ENCODE results near the gene CSNK2A1.
"Not testable (repeated sequence)": the region's sequence is repeated elsewhere in the genome, so short reads cannot be mapped to it uniquely, and the experiment has no call there.

CSNK2A1 gene

DNA sequence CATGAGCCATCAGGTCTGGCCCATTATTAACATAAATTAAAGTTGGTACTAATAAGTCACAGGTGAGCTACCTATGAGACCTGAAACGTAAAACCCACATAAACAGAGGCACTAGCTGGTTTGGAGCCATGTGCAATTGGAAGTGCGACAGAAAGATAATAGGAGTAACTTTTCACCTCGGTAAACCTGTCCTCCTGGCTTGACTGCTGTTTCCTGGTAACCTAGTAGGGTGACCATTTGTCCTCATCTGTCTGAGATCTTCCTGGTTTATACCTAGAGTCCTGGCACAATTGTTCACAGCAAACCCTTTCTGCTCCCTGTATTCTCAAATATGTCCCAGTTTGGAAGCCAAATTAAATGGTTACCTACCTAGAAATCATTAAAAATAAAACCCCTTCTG, 88.6 kb downstream of the CSNK2A1 start:
- Mint-ChIP-seq H3K36me3 (ENCODE audit: low read depth) (no peaks in the 10 kb centered on the region), H3K27me3 (ENCODE audit: low read depth) (no peaks in the 10 kb centered on the region), H3K27ac (no peak overlapping the region), H3K4me1 (ENCODE audit: low read depth) (peaks cover 22% of the 10 kb centered on the region), H3K9me3 (no peaks in the 10 kb centered on the region), H3K4me3 (no peak overlapping the region)

DNA sequence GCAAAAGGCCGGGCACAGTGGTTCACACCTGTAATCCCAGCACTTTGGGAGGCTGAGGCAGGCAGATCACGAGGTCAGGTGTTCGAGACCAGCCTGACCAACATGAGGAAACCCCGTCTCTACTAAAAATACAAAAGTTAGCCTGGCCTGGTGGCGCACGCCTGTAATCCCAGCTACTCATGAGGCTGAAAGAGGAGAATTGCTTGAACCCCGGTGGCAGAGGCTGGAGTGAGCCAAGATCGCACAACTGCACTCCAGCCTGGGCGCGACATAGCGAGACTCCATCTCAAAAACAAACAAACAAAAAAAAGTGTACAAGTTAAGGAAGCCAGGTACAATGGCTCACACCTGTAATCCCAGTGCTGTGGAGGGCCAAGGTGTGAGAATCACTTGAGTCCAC, 91.6 kb downstream of the CSNK2A1 start:
- H3K9me3 Mint-ChIP-seq; H3K36me3 Mint-ChIP-seq (ENCODE audit: low read depth); H3K4me3 Mint-ChIP-seq; H3K27me3 Mint-ChIP-seq (ENCODE audit: low read depth); H3K27ac Mint-ChIP-seq: not testable (repeated sequence)
- H3K4me1 Mint-ChIP-seq (ENCODE audit: low read depth) = peaks cover 11% of the 10 kb centered on the region

DNA sequence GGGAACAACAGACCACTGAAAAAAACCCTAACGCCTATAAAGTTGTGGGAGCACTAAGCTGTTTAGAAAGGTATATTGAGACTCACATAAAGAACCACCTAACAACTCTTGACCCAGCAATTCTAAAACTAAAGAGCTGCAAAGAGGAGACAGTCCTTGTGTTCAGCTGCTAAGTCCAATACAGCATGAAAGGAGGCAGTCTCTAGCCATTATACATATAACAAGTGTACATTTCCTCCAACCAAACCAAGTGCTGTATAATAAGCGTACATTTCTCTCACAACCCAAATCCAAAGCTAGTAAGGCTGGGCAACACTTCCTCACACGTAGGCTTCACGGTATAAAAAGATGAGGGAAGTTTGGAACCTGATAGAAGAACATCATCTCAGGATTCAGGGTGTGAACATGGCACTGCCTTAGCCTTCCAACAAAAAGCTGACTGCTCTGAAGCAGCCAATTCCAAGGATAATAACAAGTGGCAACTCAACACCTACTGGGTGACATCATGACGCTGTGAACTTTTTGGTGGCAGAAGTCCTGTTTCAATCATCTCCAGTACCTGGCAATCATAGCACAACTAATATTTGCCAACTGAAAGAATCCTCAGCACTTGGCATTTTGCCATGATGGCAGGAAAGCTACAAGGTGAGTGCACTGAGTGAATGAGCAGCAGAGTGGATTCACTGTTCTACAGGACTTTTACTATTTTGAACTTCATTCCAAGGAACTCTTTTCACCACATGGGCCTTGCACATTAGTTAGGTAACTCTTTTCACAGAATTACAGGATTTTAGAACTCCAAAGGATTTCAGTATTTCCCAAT, 97.9 kb downstream of the CSNK2A1 start:
- H3K36me3 Mint-ChIP-seq (ENCODE audit: low read depth) = peaks cover 38% of the 10 kb centered on the region
- no peak overlapping the region for H3K27ac Mint-ChIP-seq
- no peaks in the 10 kb centered on the region for H3K9me3 Mint-ChIP-seq

DNA sequence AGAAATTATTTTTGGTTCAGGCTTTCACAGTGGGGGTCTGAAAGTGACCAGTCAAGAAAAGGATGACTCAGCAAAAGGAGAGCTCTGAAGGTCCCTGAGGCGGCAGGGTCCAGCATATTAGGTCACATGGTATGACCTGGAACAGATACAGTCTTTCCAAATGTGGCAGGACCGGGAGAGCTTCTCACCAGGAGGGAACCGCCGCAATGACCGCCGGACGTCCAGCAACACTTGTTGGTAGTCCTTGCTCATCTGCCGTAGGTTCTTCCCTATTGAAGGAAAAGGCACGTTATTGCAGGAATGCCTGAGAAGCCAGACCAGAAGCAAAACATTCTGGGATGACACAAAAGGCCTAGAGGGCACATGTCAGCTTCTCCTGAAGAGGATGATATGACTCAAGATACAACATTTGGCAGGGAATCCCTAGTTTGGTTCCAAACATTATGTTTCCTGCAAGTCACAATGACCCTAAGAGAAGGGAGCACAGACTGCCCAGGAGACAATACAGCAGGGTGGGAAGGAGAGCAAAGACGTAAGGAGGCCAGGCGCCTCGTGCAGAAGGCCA, 98.6 kb downstream of the CSNK2A1 start:
- peaks cover 44% of the 10 kb centered on the region for H3K36me3 Mint-ChIP-seq (ENCODE audit: low read depth)
- H3K4me3 Mint-ChIP-seq = no peak overlapping the region
- H3K9me3 Mint-ChIP-seq = no peaks in the 10 kb centered on the region
- H3K27me3 Mint-ChIP-seq (ENCODE audit: low read depth) = no peaks in the 10 kb centered on the region
- H3K27ac Mint-ChIP-seq = no peak overlapping the region
- peaks cover 17% of the 10 kb centered on the region for H3K4me1 Mint-ChIP-seq (ENCODE audit: low read depth)

More for the DNA sequence above, 97.9 kb downstream of the CSNK2A1 start:
- Mint-ChIP-seq H3K27me3 (ENCODE audit: low read depth) (no peaks in the 10 kb centered on the region), H3K4me1 (ENCODE audit: low read depth) (peaks cover 19% of the 10 kb centered on the region), H3K4me3 (no peak overlapping the region)

DNA sequence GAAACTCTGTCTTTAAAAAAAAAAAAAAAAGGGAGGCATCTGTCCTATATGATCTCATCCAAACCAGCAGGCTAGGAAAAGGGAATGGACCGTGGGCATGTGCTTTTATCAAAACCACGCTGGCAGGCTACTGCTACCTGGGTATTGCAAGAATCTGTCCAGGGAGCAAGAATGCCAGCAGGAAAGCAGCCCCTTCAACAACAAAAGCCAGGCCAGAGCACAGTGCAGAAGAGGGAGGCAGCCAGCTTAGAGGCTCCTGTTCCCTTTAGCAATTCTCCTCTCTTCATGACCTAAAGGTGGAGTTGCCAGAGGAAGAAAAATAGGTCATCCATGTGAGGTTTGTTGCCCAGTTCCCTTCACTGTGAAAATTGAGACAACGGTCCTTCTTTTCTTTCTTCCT, 99.5 kb downstream of the CSNK2A1 start:
- Mint-ChIP-seq H3K36me3 (ENCODE audit: low read depth) (peaks cover 52% of the 10 kb centered on the region), H3K27ac (no peak overlapping the region), H3K27me3 (ENCODE audit: low read depth) (no peaks in the 10 kb centered on the region), H3K9me3 (no peaks in the 10 kb centered on the region), H3K4me1 (ENCODE audit: low read depth) (peaks cover 21% of the 10 kb centered on the region), H3K4me3 (no peak overlapping the region)

DNA sequence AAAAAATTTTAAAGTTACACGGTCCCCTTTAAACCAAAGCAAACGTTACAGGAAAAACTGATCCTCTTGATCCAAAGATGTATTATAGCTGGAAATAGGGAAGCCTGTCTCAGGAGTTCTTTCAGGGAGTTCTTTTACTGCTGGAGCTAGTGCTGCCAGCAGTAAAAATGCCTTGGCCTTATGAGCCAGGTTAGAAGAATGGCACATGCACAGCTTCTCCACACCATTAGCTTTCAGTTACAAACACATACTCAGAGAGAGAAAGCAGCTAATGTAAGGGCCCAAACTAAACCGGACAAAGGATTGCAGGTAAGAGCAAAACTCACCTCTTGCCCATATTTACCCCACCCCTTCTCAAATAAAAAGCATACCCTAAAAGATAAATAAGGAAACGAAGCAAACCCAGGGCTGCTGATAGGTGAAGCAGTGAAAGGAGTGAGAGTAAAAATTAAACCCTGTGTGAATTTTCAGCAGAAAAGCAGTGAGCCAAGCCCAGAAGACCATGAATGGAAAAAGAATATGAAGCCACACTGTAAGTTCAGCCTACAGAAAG, 100.3 kb downstream of the CSNK2A1 start:
- Mint-ChIP-seq H3K4me1 (ENCODE audit: low read depth) (peaks cover 30% of the 10 kb centered on the region), H3K36me3 (ENCODE audit: low read depth) (peaks cover 59% of the 10 kb centered on the region), H3K27me3 (ENCODE audit: low read depth) (no peaks in the 10 kb centered on the region), H3K27ac (no peak overlapping the region), H3K9me3 (no peaks in the 10 kb centered on the region), H3K4me3 (no peak overlapping the region)

DNA sequence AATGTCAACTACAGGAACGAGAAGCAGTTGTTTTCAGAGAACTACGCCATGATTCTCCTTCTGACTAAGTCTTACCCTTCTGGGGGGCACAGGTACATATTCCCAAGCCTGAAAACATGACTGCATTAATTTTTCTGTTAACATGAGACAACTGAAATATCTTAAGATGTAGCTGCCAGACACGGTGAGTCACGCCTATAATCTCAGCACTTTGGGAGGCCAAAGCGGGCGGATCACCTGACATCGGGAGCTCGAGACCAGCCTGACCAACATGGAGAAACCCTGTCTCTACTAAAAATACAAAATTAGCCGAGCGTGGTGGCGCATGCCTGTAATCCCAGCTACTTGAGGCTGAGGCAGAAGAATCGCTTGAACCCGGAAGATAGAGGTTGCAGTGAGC, 103.0 kb downstream of the CSNK2A1 start:
- Mint-ChIP-seq H3K36me3 (ENCODE audit: low read depth) (peaks cover 73% of the 10 kb centered on the region), H3K4me3 (no peak overlapping the region)

DNA sequence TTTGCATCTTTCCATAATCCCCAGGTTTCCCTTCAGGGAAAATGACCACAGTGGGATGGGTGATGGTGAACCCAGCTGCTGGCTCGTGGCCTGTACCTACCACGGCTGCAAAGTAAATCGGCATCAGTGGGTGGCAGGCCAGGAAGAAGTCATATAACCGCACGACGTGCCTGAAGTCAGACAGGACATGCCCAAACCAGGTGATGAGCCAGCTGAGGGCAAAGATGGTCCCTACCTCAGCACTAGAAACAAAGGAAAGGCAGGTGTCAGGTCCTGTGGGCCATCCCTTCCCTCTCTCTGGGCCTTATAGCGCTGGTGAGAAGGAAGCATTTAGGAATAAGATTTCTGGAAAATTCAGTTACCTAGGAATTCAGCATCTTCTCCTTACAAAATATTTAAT, 103.4 kb downstream of the CSNK2A1 start:
- H3K4me3 Mint-ChIP-seq = no peak overlapping the region
- no peak overlapping the region for H3K27ac Mint-ChIP-seq
- H3K9me3 Mint-ChIP-seq = no peaks in the 10 kb centered on the region
- H3K36me3 Mint-ChIP-seq (ENCODE audit: low read depth) = peaks cover 76% of the 10 kb centered on the region
- no peaks in the 10 kb centered on the region for H3K27me3 Mint-ChIP-seq (ENCODE audit: low read depth)
- peaks cover 41% of the 10 kb centered on the region for H3K4me1 Mint-ChIP-seq (ENCODE audit: low read depth)

More for the DNA sequence above, 103.0 kb downstream of the CSNK2A1 start:
- no peak overlapping the region for H3K27ac Mint-ChIP-seq
- H3K27me3 Mint-ChIP-seq (ENCODE audit: low read depth) = no peaks in the 10 kb centered on the region
- H3K4me1 Mint-ChIP-seq (ENCODE audit: low read depth) = peaks cover 42% of the 10 kb centered on the region
- H3K9me3 Mint-ChIP-seq = no peaks in the 10 kb centered on the region

DNA sequence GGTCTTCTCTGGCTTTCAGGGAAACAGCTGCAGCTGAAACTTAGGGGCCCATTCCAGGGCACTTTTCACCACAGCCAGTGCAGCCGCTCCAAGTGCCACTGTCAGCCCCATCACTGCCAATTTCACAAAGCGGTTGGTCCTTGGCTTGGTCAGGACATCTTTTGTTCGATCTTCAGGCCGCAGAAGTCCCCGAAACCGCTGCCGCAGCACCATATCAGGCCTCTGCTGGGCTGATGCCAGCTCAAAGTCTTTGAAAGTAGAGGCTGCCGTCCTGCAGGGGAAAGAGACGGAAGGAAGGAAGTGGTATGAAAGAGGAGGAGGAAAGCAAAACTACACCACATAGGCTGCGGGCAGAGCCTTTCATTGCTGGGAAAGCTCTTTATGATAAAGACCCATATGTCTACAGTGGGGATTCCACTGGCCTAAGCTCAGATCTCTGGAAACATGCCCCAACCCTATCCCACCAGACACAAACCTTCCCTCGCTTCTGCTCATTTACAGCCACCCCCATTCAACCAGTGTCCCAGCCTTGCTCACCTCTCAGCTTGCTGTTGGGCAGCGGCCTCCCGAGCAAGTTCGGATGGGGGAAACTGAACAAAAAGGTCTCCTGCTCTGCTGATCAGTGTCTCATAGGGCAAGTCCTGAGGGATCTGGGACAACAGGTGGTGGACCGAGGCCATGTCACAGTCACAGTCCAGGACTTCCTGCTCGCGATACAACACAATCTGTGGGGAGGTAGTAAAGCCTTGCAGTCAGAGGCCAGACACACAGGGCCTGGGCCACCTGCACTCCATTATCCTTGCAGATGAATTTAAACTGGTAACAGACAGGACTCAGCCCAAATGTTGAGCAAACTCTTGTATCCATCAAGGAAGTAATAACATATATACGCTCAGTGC, 104.8 kb downstream of the CSNK2A1 start:
- peaks cover 76% of the 10 kb centered on the region for H3K36me3 Mint-ChIP-seq (ENCODE audit: low read depth)
- H3K4me3 Mint-ChIP-seq = peak overlapping the region; percentile 80
- no peaks in the 10 kb centered on the region for H3K27me3 Mint-ChIP-seq (ENCODE audit: low read depth)
- peaks cover 52% of the 10 kb centered on the region for H3K4me1 Mint-ChIP-seq (ENCODE audit: low read depth)
- no peaks in the 10 kb centered on the region for H3K9me3 Mint-ChIP-seq
- peak overlapping the region; percentile 88 for H3K27ac Mint-ChIP-seq

DNA sequence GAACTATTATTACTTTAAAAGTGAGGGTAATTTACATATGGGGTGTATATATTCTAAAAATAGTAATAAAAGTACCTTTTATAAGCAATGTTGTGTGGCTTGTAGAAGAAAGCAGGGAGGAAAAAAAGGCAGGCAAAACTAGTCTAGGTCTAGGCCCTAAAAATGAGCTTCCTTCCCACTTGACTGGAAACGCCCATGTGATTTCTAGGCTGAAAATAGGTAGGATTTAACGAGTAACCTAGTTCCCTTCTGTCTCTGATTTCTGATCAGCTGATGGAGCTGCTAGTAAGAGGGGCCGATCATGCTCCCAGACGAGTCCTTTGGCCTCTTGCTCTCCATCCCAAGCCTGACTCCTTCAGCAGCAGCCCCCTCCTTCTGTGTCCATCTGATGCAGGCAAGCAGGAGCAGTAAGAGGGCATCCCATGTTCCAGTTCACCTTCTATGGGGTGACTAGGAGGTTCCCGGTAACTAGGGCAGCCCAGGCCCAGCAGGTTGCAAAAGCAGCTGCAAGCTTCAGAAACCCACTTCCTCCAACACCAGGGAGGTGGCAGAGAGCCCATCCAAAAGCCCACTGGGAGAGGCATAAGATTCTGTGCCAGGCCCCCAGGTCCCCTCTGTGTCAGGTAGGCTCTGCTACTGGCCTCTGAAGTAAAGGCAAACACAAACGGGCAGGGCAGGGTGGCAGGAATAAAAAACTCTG, 105.7 kb downstream of the CSNK2A1 start:
- Mint-ChIP-seq H3K36me3 (ENCODE audit: low read depth) (peaks cover 76% of the 10 kb centered on the region), H3K4me1 (ENCODE audit: low read depth) (peaks cover 59% of the 10 kb centered on the region), H3K9me3 (no peaks in the 10 kb centered on the region), H3K27ac (peak overlapping the region; percentile 88), H3K27me3 (ENCODE audit: low read depth) (no peaks in the 10 kb centered on the region), H3K4me3 (peak overlapping the region; percentile 80)

DNA sequence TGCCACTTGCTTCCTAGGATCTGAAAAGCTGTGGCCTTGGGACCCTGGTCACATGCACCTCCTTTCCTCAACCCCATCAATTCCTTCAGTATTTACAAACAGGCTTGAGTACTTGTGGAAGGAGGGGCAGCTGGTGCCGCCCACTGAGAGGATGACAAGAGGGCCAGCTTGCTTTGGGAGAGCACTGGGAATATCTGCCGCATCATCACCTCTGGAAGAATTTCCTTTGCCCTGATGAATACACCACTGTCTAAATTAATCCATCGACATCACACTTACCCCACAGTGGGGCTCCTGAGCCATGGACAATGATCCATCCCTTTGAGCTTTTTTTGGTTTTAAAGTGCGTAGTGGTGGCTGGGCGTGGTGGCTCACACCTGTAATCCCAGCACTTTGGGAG, 107.1 kb downstream of the CSNK2A1 start:
- Mint-ChIP-seq H3K4me3 (no peak overlapping the region), H3K9me3 (no peaks in the 10 kb centered on the region), H3K27me3 (ENCODE audit: low read depth) (no peaks in the 10 kb centered on the region)

DNA sequence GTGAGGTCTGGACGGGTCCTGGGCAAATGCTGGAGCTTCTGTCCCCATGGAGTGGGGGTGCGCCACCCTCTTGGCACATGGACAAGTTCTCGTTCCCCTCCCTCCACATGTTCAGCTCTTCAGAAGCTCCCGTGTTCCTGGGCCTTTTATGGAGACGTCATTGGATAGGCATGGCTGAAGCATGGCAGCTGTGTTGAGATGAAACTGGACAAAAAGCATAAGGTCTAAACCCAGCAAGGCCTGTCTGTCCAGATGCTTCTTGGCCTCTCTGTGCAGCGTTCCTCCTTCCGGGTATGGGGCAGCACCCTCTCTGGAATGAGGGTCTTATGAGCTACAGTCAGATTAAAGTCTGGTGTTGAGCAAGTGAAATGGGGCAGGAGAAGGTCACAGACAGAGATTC, 108.0 kb downstream of the CSNK2A1 start:
- Mint-ChIP-seq H3K9me3 (no peaks in the 10 kb centered on the region), H3K4me1 (ENCODE audit: low read depth) (peaks cover 60% of the 10 kb centered on the region), H3K36me3 (ENCODE audit: low read depth) (peaks cover 68% of the 10 kb centered on the region), H3K4me3 (no peak overlapping the region), H3K27me3 (ENCODE audit: low read depth) (no peaks in the 10 kb centered on the region), H3K27ac (no peak overlapping the region)

More for the DNA sequence above, 107.1 kb downstream of the CSNK2A1 start:
- H3K27ac Mint-ChIP-seq = no peak overlapping the region
- H3K4me1 Mint-ChIP-seq (ENCODE audit: low read depth) = peaks cover 64% of the 10 kb centered on the region
- H3K36me3 Mint-ChIP-seq (ENCODE audit: low read depth) = peaks cover 72% of the 10 kb centered on the region

DNA sequence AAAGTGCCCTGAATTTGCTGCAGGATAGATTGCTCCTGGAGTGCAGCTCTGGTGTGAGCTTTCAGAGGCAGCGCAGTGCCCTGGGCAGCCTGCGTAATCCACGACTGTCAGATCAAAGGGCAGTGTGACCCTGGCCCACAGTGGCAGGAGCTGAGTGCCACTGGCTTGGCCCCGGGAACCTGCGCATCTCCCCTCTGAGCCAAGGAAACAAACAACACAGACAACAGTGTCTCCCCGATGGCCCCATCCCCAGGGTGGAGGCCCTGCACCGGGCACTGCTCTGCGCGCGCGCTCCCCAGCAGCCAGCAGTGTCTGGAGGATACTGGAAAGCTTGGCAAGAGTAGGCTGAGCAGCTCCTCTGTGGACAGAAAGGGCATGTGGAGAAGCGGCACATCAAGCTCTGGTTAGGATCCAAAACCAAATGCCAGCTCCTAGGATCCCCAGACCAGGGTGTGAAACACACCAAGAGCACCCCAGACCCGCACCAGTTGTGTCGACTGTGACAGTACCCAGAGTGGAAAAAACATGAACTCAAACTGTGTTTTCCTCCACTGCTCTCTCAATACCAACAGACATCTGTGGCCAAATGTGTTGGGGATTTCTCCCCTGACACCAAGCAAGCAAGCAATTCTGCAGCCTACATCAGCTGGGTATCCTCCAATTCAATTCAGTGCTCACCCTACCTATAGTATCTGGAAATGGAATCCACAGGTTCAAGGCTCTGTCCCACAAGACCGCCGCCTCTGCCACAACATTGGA, 108.8 kb downstream of the CSNK2A1 start:
- peaks cover 58% of the 10 kb centered on the region for H3K4me1 Mint-ChIP-seq (ENCODE audit: low read depth)
- no peaks in the 10 kb centered on the region for H3K27me3 Mint-ChIP-seq (ENCODE audit: low read depth)
- H3K36me3 Mint-ChIP-seq (ENCODE audit: low read depth) = peaks cover 66% of the 10 kb centered on the region
- H3K4me3 Mint-ChIP-seq = peak overlapping the region; percentile 37
- no peaks in the 10 kb centered on the region for H3K9me3 Mint-ChIP-seq
- peak overlapping the region; percentile 52 for H3K27ac Mint-ChIP-seq

Measured in T-helper 1 cell treated with Interleukin-12 subunit alpha and Interleukin-12 subunit beta and Interleukin-4 antibody, amounts not matched to agents 30 μg/mL and 1 μg/mL, for 36 hours (primary cell).